ENCODE measurements around the gene PRDM16.

PRDM16 gene

GRCh38 chr1:3368059-3368458 is 299.1 kb downstream of the PRDM16 start:
- Histone ChIP-seq H3K4me3 (ENCODE audit: low read depth, low read length) (no peak overlapping the region), H3K36me3 (ENCODE audit: control insufficient read depth in 2 of 2, insufficient read depth in 1 of 2, low read length in 2 of 2) (no peaks in the 10 kb centered on the region), H3K9me3 (ENCODE audit: control insufficient read depth, insufficient read depth, low read depth, low read length) (no peaks in the 10 kb centered on the region), H3K4me1 (ENCODE audit: control insufficient read depth, insufficient read depth, low read length) (peaks cover 18% of the 10 kb centered on the region), H3K27ac (ENCODE audit: extremely low read depth, low read depth, low read length) (no peak overlapping the region)
- TF ChIP-seq MYNN (tag by site-specific recombination; IDR thresholded peaks at IDR 0.05; ENCODE audit: borderline replicate concordance) (no peak), ELK4 (IDR thresholded peaks at IDR 0.05; ENCODE audit: borderline replicate concordance, low read depth, low read length) (no peak), ZNF623 (tag by site-specific recombination; IDR thresholded peaks at IDR 0.05) (no peak), ZNF704 (tag by site-specific recombination; IDR thresholded peaks at IDR 0.05) (no peak), ZBTB20 (tag by site-specific recombination; IDR thresholded peaks at IDR 0.05) (no peak), ZBTB6 (tag by site-specific recombination; IDR thresholded peaks at IDR 0.05) (peak; percentile 83; the same call in 1 of the 2 replicates), ZNF837 (tag by site-specific recombination; IDR thresholded peaks at IDR 0.05) (no peak), ZNF140 (tag by site-specific recombination; IDR thresholded peaks at IDR 0.05) (no peak), ZSCAN5A (tag by site-specific recombination; IDR thresholded peaks at IDR 0.05) (no peak)
- ChIA-PET CTCF (no interaction called here), POLR2A (no interaction called here)

- POLR2A ChIA-PET: no interaction called here
- H3K36me3 ChIP-seq (ENCODE audit: control insufficient read depth in 2 of 2, insufficient read depth in 1 of 2, low read length in 2 of 2): no peaks in the 10 kb centered on the region
- peaks cover 18% of the 10 kb centered on the region for H3K4me1 ChIP-seq (ENCODE audit: control insufficient read depth, insufficient read depth, low read length)
- no peaks in the 10 kb centered on the region for H3K9me3 ChIP-seq (ENCODE audit: control insufficient read depth, insufficient read depth, low read depth, low read length)
- CTCF ChIA-PET: no interaction called here
- H3K27ac ChIP-seq (ENCODE audit: extremely low read depth, low read depth, low read length): no peak overlapping the region
- H3K4me3 ChIP-seq (ENCODE audit: low read depth, low read length): no peak overlapping the region
- no peak for TF ChIP-seq ZNF148 (tag by site-specific recombination; IDR thresholded peaks at IDR 0.05; ENCODE audit: borderline replicate concordance)
- TF ChIP-seq SP3 (tag by site-specific recombination; IDR thresholded peaks at IDR 0.05): no peak
- TF ChIP-seq ZBTB26 (tag by site-specific recombination; optimal IDR thresholded peaks at IDR 0.05): no peak
- no peak for TF ChIP-seq ZNF624 (tag by site-specific recombination; IDR thresholded peaks at IDR 0.05)
- TF ChIP-seq PRDM2 (tag by site-specific recombination; IDR thresholded peaks at IDR 0.05; ENCODE audit: borderline replicate concordance): no peak
- TF ChIP-seq ZNF555 (tag by site-specific recombination; conservative IDR thresholded peaks at IDR 0.05): no peak
- no peak for TF ChIP-seq ZNF768 (tag by site-specific recombination; IDR thresholded peaks at IDR 0.05)
- TF ChIP-seq ZNF776 (tag by site-specific recombination; IDR thresholded peaks at IDR 0.05; ENCODE audit: borderline replicate concordance): no peak
- TF ChIP-seq ZNF580 (tag by site-specific recombination; IDR thresholded peaks at IDR 0.05): no peak
- TF ChIP-seq ZNF571 (tag by site-specific recombination; IDR thresholded peaks at IDR 0.05): no peak
Measured at GRCh38 chr1:3368711-3369445, 299.9 kb downstream of the PRDM16 start.
